Measurements from ENCODE around the gene SAG.

DNA sequence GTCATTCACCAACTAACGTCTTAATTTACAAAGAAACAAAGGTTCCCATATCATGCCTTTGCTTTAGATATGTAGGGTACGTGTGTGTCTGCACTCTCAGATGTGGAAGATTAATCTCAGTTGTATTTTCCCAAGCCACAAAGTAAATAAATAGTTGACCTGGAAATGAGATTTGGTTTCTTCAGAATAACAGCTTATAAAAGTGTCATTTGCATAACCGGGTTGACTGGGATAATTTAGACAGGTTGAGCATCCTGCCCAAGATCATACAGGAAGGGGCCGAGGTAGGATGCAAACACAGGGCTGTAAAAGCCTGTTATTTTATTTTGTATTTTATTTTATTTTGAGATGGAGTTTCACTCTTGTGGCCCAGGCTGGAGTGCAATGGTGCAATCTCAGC, 36.7 kb upstream of the SAG start:
- TF ChIP-seq, protein P1, sequence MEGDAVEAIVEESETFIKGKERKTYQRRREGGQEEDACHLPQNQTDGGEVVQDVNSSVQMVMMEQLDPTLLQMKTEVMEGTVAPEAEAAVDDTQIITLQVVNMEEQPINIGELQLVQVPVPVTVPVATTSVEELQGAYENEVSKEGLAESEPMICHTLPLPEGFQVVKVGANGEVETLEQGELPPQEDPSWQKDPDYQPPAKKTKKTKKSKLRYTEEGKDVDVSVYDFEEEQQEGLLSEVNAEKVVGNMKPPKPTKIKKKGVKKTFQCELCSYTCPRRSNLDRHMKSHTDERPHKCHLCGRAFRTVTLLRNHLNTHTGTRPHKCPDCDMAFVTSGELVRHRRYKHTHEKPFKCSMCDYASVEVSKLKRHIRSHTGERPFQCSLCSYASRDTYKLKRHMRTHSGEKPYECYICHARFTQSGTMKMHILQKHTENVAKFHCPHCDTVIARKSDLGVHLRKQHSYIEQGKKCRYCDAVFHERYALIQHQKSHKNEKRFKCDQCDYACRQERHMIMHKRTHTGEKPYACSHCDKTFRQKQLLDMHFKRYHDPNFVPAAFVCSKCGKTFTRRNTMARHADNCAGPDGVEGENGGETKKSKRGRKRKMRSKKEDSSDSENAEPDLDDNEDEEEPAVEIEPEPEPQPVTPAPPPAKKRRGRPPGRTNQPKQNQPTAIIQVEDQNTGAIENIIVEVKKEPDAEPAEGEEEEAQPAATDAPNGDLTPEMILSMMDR (IDR thresholded peaks at IDR 0.05) = no peak
- TF ChIP-seq ZFX (IDR thresholded peaks at IDR 0.05; ENCODE audit: borderline replicate concordance) = no peak

Data from 22Rv1 (cell line).